GM21529 (cell line): ENCODE results near the gene RC3H1.

Source experiments
- ATAC-seq: cut with Tn5 transposase; IDR thresholded peaks from one replicate; pipeline ENCODE4 v1.9.1; 2021; ENCODE audit not compliant: unreplicated experiment

The RC3H1 gene

DNA sequence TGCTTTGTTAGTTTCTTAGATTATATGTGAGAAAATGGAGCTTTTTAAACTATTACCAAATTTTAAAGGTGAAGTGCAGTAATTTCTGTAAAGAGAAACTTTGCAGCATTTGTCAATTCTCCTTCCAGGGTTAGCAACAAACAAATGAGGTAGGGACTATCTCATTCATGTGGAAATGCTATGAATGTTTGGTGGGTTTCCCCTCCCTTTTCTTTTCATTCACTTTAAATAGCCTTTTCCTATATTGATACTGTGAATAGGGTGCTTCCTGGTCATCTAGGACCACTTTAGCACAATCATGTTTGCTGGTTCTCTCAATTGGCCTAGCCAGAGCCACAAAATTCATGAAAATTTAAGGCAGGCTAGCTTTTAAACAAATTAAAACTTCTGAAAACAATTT lies 133.4 kb downstream of the RC3H1 start:
- no peak for ATAC-seq

DNA sequence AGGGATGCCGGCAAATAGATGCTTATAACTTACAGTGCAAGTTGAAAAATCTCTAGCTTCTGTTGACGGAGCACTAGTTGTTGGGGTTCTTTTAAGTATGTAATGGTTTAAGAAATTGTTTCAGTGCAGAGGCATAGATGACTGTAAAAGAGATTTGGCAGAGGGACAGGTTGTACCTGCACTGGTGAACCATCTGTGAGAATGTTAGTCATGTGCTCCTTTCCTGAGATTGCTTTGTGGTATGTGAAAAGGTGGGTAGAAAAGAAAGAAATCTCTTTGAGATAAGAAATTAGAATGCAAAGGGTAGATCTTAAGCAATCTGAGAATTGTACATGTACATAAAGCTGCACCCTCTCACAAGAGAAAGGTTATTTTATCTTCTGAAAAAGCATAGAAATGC lies 134.5 kb downstream of the RC3H1 start:
- no peak for ATAC-seq

DNA sequence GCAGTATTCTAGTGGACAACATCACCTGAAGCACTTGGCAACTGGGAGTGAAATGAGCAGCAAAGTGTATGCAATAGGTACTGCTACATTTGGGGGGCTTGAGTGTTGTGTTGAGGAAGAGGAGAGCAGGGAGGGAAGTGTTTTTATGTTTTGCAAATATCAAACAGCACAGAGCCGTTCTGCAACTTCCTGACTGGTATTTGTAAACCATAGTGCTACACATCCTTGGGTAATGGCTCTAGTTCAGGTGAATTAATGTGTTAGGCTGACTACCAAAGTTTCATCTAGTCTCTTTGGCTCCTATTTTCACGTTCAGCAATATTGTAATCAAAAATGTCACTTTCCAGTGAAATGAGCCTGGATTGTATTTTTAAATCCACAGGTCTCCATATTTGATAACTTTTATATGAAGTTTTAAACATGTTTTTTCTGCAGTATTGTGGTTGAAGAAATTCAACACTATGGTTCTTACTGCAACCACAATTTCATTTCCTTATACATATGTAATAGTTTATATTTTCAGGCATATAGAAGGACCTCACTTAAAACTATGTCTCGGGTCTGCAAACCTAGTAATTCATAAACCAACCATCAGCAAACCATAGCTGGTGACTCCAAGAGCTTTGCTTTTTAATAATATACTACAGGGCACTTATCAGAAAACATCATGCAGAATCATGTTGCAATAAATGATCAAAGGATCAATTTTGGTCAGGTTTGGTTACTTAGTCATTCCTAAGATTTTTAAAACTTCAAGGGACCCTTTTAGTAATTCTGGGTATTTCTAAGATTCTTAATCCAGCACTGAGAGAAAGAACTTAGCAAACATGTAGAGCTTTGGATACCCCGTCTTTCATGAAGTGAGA lies 135.2 kb downstream of the RC3H1 start:
- ATAC-seq = no peak

DNA sequence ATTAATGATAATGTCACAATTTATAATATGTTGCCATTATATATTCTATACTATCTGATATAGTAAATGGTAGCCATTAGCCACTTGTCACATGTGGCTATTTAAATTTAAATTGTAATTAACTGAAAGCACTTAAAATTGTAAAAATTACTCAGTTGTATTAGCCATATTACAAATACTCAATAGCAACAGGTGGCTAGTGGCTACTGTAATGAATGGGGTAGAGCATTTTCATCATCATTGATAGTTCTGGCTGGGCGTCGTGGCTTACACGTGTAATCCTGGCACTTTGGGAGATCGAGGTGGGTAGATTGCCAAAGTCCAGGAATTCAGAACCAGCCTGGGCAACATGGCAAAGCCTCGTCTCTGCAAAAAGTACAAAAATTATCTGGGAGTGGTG lies 137.5 kb downstream of the RC3H1 start:
- no peak for ATAC-seq
